ENCODE measurements around the gene EPDR1.

GRCh38 chr7:37927773-37928444 is 7.5 kb downstream of the EPDR1 start:
- no peak for TF ChIP-seq EZH2 (IDR thresholded peaks at IDR 0.05; ENCODE audit: low read length, unreplicated experiment)
- TF ChIP-seq, protein P1, sequence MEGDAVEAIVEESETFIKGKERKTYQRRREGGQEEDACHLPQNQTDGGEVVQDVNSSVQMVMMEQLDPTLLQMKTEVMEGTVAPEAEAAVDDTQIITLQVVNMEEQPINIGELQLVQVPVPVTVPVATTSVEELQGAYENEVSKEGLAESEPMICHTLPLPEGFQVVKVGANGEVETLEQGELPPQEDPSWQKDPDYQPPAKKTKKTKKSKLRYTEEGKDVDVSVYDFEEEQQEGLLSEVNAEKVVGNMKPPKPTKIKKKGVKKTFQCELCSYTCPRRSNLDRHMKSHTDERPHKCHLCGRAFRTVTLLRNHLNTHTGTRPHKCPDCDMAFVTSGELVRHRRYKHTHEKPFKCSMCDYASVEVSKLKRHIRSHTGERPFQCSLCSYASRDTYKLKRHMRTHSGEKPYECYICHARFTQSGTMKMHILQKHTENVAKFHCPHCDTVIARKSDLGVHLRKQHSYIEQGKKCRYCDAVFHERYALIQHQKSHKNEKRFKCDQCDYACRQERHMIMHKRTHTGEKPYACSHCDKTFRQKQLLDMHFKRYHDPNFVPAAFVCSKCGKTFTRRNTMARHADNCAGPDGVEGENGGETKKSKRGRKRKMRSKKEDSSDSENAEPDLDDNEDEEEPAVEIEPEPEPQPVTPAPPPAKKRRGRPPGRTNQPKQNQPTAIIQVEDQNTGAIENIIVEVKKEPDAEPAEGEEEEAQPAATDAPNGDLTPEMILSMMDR (conservative IDR thresholded peaks at IDR 0.05; ENCODE audit: low read depth, low read length), result no peak

All from PC-3 (cell line).